HepG2 (cell line): ENCODE data around the gene POU3F4.

Experiments used
- CTCF ChIP-seq: sonication (generic); formaldehyde crosslinking; IDR thresholded peaks from 2 replicates; pipeline ENCODE4 v1.5.0; 2020; ENCODE audit warnings: mild to moderate bottlenecking, missing genetic modification reagents, moderate library complexity
- FOXM1 ChIP-seq: sonication (generic); formaldehyde crosslinking; IDR thresholded peaks from 2 replicates; pipeline ENCODE4 v1.5.0; 2020; ENCODE audit warnings: missing genetic modification reagents
- MAF1 ChIP-seq: sonication (generic); formaldehyde crosslinking; IDR thresholded peaks from 2 replicates; pipeline ENCODE4 v1.5.0; 2020; ENCODE audit warnings: missing genetic modification reagents, borderline replicate concordance
- POLR2A ChIP-seq, 2 experiments: IDR thresholded peaks; 2 replicates each; pipeline ENCODE4 v1.6.1; 2011; ENCODE audit warnings: low read depth in 2 of 2, low read length in 2 of 2, mild to moderate bottlenecking in 1 of 2, moderate library complexity in 1 of 2; ENCODE audit not compliant: insufficient read depth in 1 of 2
- TGIF2 ChIP-seq: IDR thresholded peaks from 2 replicates; pipeline ENCODE4 v1.6.1; 2016; ENCODE audit warnings: control low read depth, missing compliant biosample characterization

DNA sequence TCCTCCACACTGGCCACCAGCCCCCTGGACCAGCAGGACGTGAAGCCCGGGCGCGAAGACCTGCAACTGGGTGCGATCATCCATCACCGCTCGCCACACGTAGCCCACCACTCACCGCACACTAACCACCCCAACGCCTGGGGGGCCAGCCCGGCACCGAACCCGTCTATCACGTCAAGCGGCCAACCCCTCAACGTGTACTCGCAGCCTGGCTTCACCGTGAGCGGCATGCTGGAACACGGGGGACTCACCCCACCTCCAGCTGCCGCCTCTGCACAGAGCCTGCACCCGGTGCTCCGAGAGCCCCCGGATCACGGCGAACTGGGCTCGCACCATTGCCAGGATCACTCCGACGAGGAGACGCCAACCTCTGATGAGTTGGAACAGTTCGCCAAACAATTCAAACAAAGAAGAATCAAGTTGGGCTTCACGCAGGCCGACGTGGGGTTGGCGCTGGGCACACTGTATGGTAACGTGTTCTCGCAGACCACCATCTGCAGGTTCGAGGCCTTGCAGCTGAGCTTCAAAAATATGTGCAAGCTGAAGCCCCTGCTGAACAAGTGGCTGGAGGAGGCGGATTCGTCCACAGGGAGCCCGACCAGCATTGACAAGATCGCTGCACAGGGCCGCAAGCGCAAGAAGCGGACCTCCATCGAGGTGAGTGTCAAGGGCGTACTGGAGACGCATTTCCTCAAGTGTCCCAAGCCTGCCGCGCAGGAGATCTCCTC lies 600 bp downstream of the POU3F4 start:
- TF ChIP-seq CTCF (CRISPR knock-in tag) (no peak), POLR2A (IDR thresholded peaks at IDR 0.05; ENCODE audit: insufficient read depth in 1 of 2, low read depth in 2 of 2, low read length in 2 of 2) (no peak), FOXM1 (CRISPR knock-in tag) (no peak), MAF1 (CRISPR knock-in tag) (no peak), TGIF2 (CRISPR knock-in tag) (no peak)
